ENCODE data around the gene CAND1. TPM values are rescaled to one million over a fixed set of nuclear protein-coding genes. Genes with fewer than 3 reads are reported as not detected.

The CAND1 gene
- total RNA-seq, 1 experiment from 2014 or later = 155 TPM

DNA sequence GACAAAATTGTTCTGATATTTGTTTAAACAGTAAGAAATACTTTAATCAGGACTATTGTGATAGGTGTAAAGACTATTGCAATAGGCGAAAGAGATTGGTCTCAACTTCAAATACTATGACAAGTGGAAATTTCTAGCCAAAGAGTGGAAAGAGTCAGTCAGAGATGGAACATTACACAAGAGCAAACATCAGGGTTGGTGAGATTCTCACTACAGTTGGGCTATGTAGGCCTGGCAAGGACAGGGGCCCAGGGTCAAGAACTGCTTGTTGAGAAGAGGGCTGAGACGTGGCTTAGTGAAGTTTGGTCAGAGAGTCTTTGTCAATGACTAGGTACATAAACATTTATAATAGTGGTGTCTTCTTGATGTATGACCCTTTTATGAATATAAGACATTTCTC lies 19.4 kb downstream of the CAND1 start:
- H3K4me1 ChIP-seq (ENCODE audit: control insufficient read depth in 1 of 2, insufficient read depth in 2 of 2, low read length in 2 of 2) = no peaks in the 10 kb centered on the region
- ChIA-PET RAD21 (ENCODE audit: low non-redundant PET in 1 of 2, low total read pairs in 2 of 2, uncharacterized antibody in 2 of 2, unreplicated experiment in 2 of 2) (no interaction called here), CTCF (no interaction called here), POLR2A (no interaction called here)
- DNase-seq (ENCODE audit: low read depth, low spot score) = no peak
- H4K20me1 ChIP-seq (ENCODE audit: insufficient read depth) = peaks cover 4% of the 10 kb centered on the region; the same call in 1 of the 2 replicates
- H3K79me2 ChIP-seq (ENCODE audit: insufficient read depth, low read length) = peaks cover 97% of the 10 kb centered on the region
- no peak overlapping the region for H2AFZ ChIP-seq (ENCODE audit: low read depth, low read length, poor library complexity, severe bottlenecking)
- H3K4me3 ChIP-seq (replicated peaks in 1 of 2; ENCODE audit: low read depth in 1 of 2, low read length in 2 of 2) = no peak overlapping the region
- no peaks in the 10 kb centered on the region for H3K9me2 ChIP-seq (ENCODE audit: insufficient read depth)
- no peak overlapping the region for H3K27ac ChIP-seq (ENCODE audit: low read depth, low read length)
- intact Hi-C loops (cut with micrococcal nuclease) = no loop called here
- H3K9me3 ChIP-seq (ENCODE audit: control insufficient read depth in 1 of 2, insufficient read depth in 1 of 2, low read depth in 1 of 2, low read length in 2 of 2) = no peaks in the 10 kb centered on the region
- no peaks in the 10 kb centered on the region; a peak in 2 of 4 replicates for H3K36me3 ChIP-seq (ENCODE audit: control insufficient read depth in 1 of 2, insufficient read depth in 2 of 2, low read length in 2 of 2)
- no peak overlapping the region for H3K9ac ChIP-seq (ENCODE audit: low read length)
- no peak for ATAC-seq
- TF ChIP-seq, protein P1, sequence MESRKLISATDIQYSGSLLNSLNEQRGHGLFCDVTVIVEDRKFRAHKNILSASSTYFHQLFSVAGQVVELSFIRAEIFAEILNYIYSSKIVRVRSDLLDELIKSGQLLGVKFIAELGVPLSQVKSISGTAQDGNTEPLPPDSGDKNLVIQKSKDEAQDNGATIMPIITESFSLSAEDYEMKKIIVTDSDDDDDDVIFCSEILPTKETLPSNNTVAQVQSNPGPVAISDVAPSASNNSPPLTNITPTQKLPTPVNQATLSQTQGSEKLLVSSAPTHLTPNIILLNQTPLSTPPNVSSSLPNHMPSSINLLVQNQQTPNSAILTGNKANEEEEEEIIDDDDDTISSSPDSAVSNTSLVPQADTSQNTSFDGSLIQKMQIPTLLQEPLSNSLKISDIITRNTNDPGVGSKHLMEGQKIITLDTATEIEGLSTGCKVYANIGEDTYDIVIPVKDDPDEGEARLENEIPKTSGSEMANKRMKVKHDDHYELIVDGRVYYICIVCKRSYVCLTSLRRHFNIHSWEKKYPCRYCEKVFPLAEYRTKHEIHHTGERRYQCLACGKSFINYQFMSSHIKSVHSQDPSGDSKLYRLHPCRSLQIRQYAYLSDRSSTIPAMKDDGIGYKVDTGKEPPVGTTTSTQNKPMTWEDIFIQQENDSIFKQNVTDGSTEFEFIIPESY (IDR thresholded peaks at IDR 0.05; ENCODE audit: extremely low read depth, insufficient replicate concordance, low read length) = no peak
- TF ChIP-seq, protein P2, sequence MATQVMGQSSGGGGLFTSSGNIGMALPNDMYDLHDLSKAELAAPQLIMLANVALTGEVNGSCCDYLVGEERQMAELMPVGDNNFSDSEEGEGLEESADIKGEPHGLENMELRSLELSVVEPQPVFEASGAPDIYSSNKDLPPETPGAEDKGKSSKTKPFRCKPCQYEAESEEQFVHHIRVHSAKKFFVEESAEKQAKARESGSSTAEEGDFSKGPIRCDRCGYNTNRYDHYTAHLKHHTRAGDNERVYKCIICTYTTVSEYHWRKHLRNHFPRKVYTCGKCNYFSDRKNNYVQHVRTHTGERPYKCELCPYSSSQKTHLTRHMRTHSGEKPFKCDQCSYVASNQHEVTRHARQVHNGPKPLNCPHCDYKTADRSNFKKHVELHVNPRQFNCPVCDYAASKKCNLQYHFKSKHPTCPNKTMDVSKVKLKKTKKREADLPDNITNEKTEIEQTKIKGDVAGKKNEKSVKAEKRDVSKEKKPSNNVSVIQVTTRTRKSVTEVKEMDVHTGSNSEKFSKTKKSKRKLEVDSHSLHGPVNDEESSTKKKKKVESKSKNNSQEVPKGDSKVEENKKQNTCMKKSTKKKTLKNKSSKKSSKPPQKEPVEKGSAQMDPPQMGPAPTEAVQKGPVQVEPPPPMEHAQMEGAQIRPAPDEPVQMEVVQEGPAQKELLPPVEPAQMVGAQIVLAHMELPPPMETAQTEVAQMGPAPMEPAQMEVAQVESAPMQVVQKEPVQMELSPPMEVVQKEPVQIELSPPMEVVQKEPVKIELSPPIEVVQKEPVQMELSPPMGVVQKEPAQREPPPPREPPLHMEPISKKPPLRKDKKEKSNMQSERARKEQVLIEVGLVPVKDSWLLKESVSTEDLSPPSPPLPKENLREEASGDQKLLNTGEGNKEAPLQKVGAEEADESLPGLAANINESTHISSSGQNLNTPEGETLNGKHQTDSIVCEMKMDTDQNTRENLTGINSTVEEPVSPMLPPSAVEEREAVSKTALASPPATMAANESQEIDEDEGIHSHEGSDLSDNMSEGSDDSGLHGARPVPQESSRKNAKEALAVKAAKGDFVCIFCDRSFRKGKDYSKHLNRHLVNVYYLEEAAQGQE (IDR thresholded peaks at IDR 0.05; ENCODE audit: low read depth) = no peak
- TF ChIP-seq ZFX (IDR thresholded peaks at IDR 0.05) = no peak
- H3K27me3 ChIP-seq (ENCODE audit: insufficient read depth, low read length) = no peaks in the 10 kb centered on the region
- no TSS peak for BruUV-seq (replicated peaks)
- H3K4me2 ChIP-seq (ENCODE audit: low read length) = no peak overlapping the region
